ENCODE results near the gene APBB1IP.

Gene APBB1IP

DNA sequence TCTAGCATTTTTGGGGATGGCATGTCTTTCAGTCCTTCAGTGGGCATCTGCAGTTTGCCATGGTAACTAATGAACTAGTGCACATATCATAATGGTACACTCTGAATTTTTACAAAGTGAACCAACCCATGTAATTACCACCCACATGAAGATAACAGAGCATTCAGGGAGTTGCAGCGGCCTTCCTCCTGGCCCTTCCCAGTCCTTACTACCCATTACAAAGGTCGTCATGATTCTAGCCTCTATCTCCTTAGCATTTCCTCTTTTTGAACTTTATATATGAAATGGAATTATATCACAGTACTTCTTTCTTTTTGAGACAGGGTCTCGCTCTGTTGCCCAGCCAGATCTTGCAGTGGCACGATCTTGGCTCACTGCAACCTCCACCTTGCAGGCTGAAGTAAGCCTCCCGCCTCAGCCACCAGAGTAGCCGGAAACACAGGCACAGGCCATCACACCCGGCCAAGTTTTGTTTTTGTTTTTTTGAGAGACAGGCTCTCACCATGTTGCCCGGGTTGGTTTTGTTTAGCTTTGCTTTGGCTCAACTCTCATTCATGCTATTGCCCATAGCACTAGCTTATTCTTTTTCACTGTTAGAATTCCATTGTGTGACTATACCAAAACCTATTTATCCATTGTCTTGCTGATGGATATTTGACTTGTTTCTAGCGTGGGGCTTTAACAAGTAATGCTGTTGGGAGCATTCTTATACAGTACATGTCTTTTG, 79.2 kb downstream of the APBB1IP start:
- H3K4me3 ChIP-seq (replicated peaks; ENCODE audit: low read depth, low read length): no peak overlapping the region
- DNase-seq (ENCODE audit: extremely low read depth, low read depth): no peak
- no peak for TF ChIP-seq CTCF (IDR thresholded peaks at IDR 0.05; ENCODE audit: low read depth, low read length, missing control alignments)

GRCh38 chr10:26519803-26520202, 81.7 kb downstream of the APBB1IP start:
- DNase-seq (ENCODE audit: extremely low read depth, low read depth): no peak
- no peak for TF ChIP-seq CTCF (IDR thresholded peaks at IDR 0.05; ENCODE audit: low read depth, low read length, missing control alignments)
- no peak overlapping the region for H3K4me3 ChIP-seq (replicated peaks; ENCODE audit: low read depth, low read length)

- no peak for TF ChIP-seq CTCF (IDR thresholded peaks at IDR 0.05; ENCODE audit: low read depth, low read length, missing control alignments)
- no peak overlapping the region for H3K4me3 ChIP-seq (replicated peaks; ENCODE audit: low read depth, low read length)
- no peak for DNase-seq (ENCODE audit: extremely low read depth, low read depth)
Observed at GRCh38 chr10:26520575-26520974, 82.4 kb downstream of the APBB1IP start.

DNA sequence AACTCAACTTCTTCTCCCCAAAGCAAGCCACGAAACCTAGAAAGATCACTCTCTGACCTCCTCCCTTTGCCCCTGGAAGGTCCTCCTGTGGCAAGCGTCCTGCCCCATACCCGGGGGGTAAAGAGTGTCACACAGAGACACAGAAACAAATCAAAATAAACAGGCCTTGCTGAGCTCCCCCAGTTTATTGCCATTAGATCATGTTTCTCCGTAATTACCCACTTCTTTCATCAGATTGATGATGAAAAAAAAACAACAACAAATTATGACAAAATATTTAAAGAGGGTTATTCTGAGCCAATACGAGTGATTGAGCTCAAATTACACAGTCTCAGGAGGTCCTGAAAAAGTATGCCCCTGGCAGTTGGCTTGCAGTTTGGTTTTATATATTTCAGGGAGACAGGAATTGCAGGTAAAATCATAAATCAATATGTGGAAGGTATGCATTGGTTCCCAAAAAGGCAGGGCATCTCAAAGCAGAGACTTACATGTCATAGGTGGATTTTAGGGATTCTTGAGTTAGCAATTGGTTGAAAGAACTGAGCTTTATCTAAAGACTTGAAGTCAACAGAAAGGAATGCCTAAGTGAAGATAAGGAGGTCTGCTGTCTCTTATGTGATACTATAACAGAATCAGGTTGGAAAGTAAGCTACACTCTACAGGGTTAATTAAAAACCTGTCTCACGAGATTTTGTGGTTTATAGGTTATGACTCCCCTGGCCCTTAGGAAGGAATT, 86.2 kb downstream of the APBB1IP start:
- DNase-seq (ENCODE audit: extremely low read depth, low read depth): no peak
- no peak for TF ChIP-seq CTCF (IDR thresholded peaks at IDR 0.05; ENCODE audit: low read depth, low read length, missing control alignments)
- H3K4me3 ChIP-seq (replicated peaks; ENCODE audit: low read depth, low read length): no peak overlapping the region

GRCh38 chr10:26525586-26525985, 87.4 kb downstream of the APBB1IP start:
- H3K4me3 ChIP-seq (replicated peaks; ENCODE audit: low read depth, low read length): no peak overlapping the region
- no peak for DNase-seq (ENCODE audit: extremely low read depth, low read depth)
- TF ChIP-seq CTCF (IDR thresholded peaks at IDR 0.05; ENCODE audit: low read depth, low read length, missing control alignments): no peak

DNA sequence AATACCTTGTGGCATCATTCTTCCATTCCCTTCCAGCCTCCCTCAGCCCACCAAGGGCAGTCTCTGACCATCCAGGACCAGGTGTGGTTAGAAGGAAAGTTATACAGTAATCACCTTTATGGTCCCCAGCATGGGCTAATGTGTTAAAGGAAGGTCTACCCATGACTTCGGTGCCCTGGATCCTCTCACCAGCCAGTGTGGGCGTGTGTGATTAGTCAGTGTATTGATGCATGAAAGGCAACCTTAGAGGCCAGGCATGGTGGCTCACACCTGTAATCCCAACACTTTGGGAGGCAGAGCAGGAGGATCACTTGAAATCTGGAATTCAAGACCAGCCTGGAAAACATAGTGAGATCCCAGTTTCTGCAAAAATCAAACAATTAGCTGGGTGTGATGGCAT, 88.9 kb downstream of the APBB1IP start:
- no peak for TF ChIP-seq CTCF (IDR thresholded peaks at IDR 0.05; ENCODE audit: low read depth, low read length, missing control alignments)
- no peak overlapping the region for H3K4me3 ChIP-seq (replicated peaks; ENCODE audit: low read depth, low read length)
- no peak for DNase-seq (ENCODE audit: extremely low read depth, low read depth)
